ENCODE results near the gene SCAND1.

DNA sequence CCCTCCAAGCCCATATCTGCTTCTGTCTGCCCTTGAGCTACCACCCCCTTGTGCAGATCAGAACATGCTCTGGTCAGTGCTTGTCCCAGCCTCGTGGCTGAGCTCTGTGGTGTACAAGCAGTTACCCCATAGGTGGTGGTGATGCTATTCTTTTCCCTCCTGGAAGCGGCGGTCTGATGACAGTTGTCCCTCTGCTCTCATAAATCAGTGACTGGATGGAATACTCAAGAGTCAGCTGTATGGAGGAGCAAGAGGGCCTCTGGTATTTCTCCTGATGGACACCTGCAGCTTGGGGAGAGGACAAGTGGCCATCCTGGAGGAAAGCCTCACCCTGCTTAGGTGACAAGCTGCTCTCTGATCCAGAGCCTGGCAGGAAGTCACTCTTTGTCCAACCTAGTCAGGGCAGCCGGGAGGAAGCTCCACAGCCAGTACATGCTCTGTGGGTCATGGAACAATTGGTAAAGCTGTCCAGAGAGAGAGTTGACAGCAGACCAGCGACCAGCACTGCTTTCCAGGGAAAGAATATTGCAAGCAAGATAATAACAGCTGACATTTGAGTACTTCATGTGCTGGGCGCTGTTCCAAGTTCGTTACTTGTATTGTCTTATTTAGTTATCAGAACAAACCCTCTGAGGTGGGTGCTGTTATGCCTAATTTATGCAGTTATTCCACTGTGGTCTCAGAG, 47.1 kb downstream of the SCAND1 start:
- no peak for TF ChIP-seq CTCF (conservative IDR thresholded peaks at IDR 0.05 in 1 of 2, IDR thresholded peaks at IDR 0.05 in 1 of 2; ENCODE audit: low read depth in 1 of 2, low read length in 2 of 2)
- no peak for TF ChIP-seq EZH2 (IDR thresholded peaks at IDR 0.05; ENCODE audit: low read length, missing control alignments)

Measured in fibroblast of lung (primary cell).